ENCODE results near the gene SLC6A18.

DNA sequence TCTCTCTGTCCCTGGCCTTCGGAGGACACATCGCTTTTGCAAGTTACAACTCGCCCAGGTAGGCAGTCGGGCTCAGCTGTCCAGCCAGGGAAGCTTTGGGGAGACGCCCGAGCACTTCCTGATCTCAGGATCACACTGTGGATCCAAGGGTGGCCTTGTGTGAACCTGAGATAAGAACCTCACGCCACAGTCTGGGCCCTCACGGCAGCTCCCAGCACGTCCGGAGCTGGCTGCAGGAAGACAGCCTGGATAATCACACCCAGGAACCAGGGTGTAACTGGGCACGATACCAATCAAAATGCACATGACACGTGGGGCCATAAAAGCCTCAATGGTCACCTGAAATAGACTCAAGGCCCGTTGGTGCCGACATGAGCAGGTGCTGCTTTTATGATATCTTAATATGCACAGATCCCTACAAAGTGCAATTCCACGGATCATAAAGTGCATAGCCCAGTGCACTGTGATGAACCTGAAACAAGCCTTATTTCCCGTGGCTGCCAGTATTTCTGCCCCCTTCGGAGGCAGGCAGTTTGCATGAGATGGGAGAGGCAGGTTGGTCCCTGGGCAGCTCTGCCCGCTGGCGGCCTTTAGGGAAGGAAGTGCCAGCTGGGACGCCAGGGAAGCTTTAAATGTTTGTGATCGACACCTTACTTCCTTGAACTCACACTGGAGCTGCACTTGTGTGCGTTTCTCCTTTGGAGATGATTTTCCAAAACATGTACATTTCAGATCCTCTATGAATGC is 14.5 kb downstream of the SLC6A18 start:
- TF ChIP-seq POLR2A (IDR thresholded peaks at IDR 0.05), result no peak
- TF ChIP-seq, protein P1, sequence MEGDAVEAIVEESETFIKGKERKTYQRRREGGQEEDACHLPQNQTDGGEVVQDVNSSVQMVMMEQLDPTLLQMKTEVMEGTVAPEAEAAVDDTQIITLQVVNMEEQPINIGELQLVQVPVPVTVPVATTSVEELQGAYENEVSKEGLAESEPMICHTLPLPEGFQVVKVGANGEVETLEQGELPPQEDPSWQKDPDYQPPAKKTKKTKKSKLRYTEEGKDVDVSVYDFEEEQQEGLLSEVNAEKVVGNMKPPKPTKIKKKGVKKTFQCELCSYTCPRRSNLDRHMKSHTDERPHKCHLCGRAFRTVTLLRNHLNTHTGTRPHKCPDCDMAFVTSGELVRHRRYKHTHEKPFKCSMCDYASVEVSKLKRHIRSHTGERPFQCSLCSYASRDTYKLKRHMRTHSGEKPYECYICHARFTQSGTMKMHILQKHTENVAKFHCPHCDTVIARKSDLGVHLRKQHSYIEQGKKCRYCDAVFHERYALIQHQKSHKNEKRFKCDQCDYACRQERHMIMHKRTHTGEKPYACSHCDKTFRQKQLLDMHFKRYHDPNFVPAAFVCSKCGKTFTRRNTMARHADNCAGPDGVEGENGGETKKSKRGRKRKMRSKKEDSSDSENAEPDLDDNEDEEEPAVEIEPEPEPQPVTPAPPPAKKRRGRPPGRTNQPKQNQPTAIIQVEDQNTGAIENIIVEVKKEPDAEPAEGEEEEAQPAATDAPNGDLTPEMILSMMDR (IDR thresholded peaks at IDR 0.05), result no peak

Data from vagina (tissue), 2 donors.